ENCODE results near the gene FAM83G. TPM values are rescaled to one million over a fixed set of nuclear protein-coding genes. Genes with fewer than 3 reads are reported as not detected.

Gene FAM83G
- total and polyA plus RNA-seq, 2 experiments from 2014 or later: 7.6 to 44.5 TPM

DNA sequence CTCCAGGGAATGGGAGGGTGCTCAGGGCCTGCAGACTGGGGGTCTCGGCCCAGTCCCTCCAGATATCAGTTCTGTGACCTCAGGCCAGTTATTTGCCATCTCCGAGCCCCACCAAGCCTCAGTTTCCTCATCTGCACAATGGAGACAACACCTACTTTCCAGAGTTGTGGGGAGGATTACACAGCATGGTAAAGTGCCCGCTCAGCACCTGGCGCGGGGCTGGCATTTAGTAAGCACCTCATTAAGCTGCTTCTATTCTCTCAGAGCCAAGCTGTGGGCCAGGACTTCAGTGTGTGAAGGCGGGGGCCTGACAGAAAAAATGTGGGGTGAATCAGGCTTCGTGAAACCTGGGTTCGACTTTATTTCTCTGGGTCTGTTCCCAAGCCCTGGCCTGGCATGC lies 5.2 kb downstream of the FAM83G start:
- TF ChIP-seq CREB1 (CRISPR knock-in tag; IDR thresholded peaks at IDR 0.05; ENCODE audit: low read depth): no peak
- TF ChIP-seq, protein P1, sequence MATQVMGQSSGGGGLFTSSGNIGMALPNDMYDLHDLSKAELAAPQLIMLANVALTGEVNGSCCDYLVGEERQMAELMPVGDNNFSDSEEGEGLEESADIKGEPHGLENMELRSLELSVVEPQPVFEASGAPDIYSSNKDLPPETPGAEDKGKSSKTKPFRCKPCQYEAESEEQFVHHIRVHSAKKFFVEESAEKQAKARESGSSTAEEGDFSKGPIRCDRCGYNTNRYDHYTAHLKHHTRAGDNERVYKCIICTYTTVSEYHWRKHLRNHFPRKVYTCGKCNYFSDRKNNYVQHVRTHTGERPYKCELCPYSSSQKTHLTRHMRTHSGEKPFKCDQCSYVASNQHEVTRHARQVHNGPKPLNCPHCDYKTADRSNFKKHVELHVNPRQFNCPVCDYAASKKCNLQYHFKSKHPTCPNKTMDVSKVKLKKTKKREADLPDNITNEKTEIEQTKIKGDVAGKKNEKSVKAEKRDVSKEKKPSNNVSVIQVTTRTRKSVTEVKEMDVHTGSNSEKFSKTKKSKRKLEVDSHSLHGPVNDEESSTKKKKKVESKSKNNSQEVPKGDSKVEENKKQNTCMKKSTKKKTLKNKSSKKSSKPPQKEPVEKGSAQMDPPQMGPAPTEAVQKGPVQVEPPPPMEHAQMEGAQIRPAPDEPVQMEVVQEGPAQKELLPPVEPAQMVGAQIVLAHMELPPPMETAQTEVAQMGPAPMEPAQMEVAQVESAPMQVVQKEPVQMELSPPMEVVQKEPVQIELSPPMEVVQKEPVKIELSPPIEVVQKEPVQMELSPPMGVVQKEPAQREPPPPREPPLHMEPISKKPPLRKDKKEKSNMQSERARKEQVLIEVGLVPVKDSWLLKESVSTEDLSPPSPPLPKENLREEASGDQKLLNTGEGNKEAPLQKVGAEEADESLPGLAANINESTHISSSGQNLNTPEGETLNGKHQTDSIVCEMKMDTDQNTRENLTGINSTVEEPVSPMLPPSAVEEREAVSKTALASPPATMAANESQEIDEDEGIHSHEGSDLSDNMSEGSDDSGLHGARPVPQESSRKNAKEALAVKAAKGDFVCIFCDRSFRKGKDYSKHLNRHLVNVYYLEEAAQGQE (IDR thresholded peaks at IDR 0.05; ENCODE audit: unreplicated experiment): no peak
- TF ChIP-seq STAT1 (IDR thresholded peaks at IDR 0.05; ENCODE audit: unreplicated experiment): no peak
- no peak for TF ChIP-seq ZNF331 (CRISPR knock-in tag; IDR thresholded peaks at IDR 0.05; ENCODE audit: low read depth)
- TF ChIP-seq, protein P2, sequence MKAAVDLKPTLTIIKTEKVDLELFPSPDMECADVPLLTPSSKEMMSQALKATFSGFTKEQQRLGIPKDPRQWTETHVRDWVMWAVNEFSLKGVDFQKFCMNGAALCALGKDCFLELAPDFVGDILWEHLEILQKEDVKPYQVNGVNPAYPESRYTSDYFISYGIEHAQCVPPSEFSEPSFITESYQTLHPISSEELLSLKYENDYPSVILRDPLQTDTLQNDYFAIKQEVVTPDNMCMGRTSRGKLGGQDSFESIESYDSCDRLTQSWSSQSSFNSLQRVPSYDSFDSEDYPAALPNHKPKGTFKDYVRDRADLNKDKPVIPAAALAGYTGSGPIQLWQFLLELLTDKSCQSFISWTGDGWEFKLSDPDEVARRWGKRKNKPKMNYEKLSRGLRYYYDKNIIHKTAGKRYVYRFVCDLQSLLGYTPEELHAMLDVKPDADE (IDR thresholded peaks at IDR 0.05): no peak
- TF ChIP-seq, protein P3, sequence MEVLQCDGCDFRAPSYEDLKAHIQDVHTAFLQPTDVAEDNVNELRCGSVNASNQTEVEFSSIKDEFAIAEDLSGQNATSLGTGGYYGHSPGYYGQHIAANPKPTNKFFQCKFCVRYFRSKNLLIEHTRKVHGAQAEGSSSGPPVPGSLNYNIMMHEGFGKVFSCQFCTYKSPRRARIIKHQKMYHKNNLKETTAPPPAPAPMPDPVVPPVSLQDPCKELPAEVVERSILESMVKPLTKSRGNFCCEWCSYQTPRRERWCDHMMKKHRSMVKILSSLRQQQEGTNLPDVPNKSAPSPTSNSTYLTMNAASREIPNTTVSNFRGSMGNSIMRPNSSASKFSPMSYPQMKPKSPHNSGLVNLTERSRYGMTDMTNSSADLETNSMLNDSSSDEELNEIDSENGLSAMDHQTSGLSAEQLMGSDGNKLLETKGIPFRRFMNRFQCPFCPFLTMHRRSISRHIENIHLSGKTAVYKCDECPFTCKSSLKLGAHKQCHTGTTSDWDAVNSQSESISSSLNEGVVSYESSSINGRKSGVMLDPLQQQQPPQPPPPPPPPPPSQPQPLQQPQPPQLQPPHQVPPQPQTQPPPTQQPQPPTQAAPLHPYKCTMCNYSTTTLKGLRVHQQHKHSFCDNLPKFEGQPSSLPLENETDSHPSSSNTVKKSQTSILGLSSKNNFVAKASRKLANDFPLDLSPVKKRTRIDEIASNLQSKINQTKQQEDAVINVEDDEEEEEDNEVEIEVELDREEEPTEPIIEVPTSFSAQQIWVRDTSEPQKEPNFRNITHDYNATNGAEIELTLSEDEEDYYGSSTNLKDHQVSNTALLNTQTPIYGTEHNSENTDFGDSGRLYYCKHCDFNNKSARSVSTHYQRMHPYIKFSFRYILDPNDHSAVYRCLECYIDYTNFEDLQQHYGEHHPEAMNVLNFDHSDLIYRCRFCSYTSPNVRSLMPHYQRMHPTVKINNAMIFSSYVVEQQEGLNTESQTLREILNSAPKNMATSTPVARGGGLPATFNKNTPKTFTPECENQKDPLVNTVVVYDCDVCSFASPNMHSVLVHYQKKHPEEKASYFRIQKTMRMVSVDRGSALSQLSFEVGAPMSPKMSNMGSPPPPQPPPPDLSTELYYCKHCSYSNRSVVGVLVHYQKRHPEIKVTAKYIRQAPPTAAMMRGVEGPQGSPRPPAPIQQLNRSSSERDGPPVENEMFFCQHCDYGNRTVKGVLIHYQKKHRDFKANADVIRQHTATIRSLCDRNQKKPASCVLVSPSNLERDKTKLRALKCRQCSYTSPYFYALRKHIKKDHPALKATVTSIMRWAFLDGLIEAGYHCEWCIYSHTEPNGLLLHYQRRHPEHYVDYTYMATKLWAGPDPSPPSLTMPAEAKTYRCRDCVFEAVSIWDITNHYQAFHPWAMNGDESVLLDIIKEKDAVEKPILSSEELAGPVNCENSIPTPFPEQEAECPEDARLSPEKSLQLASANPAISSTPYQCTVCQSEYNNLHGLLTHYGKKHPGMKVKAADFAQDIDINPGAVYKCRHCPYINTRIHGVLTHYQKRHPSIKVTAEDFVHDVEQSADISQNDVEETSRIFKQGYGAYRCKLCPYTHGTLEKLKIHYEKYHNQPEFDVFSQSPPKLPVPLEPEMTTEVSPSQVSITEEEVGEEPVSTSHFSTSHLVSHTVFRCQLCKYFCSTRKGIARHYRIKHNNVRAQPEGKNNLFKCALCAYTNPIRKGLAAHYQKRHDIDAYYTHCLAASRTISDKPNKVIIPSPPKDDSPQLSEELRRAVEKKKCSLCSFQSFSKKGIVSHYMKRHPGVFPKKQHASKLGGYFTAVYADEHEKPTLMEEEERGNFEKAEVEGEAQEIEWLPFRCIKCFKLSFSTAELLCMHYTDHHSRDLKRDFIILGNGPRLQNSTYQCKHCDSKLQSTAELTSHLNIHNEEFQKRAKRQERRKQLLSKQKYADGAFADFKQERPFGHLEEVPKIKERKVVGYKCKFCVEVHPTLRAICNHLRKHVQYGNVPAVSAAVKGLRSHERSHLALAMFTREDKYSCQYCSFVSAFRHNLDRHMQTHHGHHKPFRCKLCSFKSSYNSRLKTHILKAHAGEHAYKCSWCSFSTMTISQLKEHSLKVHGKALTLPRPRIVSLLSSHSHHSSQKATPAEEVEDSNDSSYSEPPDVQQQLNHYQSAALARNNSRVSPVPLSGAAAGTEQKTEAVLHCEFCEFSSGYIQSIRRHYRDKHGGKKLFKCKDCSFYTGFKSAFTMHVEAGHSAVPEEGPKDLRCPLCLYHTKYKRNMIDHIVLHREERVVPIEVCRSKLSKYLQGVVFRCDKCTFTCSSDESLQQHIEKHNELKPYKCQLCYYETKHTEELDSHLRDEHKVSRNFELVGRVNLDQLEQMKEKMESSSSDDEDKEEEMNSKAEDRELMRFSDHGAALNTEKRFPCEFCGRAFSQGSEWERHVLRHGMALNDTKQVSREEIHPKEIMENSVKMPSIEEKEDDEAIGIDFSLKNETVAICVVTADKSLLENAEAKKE (CRISPR knock-in tag; IDR thresholded peaks at IDR 0.05): no peak
- no peak for TF ChIP-seq JUNB (IDR thresholded peaks at IDR 0.05; ENCODE audit: unreplicated experiment)
- TF ChIP-seq, protein P4, sequence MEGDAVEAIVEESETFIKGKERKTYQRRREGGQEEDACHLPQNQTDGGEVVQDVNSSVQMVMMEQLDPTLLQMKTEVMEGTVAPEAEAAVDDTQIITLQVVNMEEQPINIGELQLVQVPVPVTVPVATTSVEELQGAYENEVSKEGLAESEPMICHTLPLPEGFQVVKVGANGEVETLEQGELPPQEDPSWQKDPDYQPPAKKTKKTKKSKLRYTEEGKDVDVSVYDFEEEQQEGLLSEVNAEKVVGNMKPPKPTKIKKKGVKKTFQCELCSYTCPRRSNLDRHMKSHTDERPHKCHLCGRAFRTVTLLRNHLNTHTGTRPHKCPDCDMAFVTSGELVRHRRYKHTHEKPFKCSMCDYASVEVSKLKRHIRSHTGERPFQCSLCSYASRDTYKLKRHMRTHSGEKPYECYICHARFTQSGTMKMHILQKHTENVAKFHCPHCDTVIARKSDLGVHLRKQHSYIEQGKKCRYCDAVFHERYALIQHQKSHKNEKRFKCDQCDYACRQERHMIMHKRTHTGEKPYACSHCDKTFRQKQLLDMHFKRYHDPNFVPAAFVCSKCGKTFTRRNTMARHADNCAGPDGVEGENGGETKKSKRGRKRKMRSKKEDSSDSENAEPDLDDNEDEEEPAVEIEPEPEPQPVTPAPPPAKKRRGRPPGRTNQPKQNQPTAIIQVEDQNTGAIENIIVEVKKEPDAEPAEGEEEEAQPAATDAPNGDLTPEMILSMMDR (conservative IDR thresholded peaks at IDR 0.05; ENCODE audit: low read depth in 2 of 2): no peak
- no peak for TF ChIP-seq EZH2 (IDR thresholded peaks at IDR 0.05; ENCODE audit: low read depth, unreplicated experiment)
- TF ChIP-seq EZH2phosphoT487 (IDR thresholded peaks at IDR 0.05; ENCODE audit: unreplicated experiment): no peak
- no peak for TF ChIP-seq POLR2AphosphoS5 (IDR thresholded peaks at IDR 0.05; ENCODE audit: low read depth)
- TF ChIP-seq ZNF114 (CRISPR knock-in tag; IDR thresholded peaks at IDR 0.05): no peak
- TF ChIP-seq NANOG (IDR thresholded peaks at IDR 0.05; ENCODE audit: borderline replicate concordance): no peak
- peaks cover 81% of the 10 kb centered on the region for H3K79me2 ChIP-seq (replicated peaks; ENCODE audit: insufficient read depth)
- no peak overlapping the region for H3K4me2 ChIP-seq
- peaks cover 6% of the 10 kb centered on the region; the same call in 1 of the 2 replicates for H3K36me3 ChIP-seq (ENCODE audit: insufficient read depth)
- DNase-seq (ENCODE audit: low spot score) (no peak), ATAC-seq (no peak)
- H3K27me3 Mint-ChIP-seq (ENCODE audit: insufficient read depth, low read depth, poor library complexity): peaks cover 3% of the 10 kb centered on the region
- H4K20me1 ChIP-seq (replicated peaks; ENCODE audit: insufficient read depth): peaks cover 46% of the 10 kb centered on the region
- no peak overlapping the region for H3K4me3 ChIP-seq
- H3F3A ChIP-seq (replicated peaks; ENCODE audit: low read depth): no peaks in the 10 kb centered on the region
- H2AFZ ChIP-seq: no peak overlapping the region
- H3K9me3 Mint-ChIP-seq: peaks cover 15% of the 10 kb centered on the region; the same call in 2 of the 3 replicates
- no peak overlapping the region for H3K27ac Mint-ChIP-seq
- peaks cover 7% of the 10 kb centered on the region; the same call in 1 of the 2 replicates for H3K4me1 ChIP-seq (ENCODE audit: insufficient read depth)
- no peaks in the 10 kb centered on the region for H3K27me3 ChIP-seq (ENCODE audit: insufficient read depth)
- peaks cover 48% of the 10 kb centered on the region for H3K36me3 Mint-ChIP-seq (ENCODE audit: low read depth)
- H3K9me2 ChIP-seq (ENCODE audit: insufficient read depth): no peaks in the 10 kb centered on the region
- no peak overlapping the region for H3K4me3 Mint-ChIP-seq
- no peak overlapping the region for H3K27ac ChIP-seq (ENCODE audit: low read depth)
- peaks cover 14% of the 10 kb centered on the region for H3K4me1 Mint-ChIP-seq
